Measurements from ENCODE around the gene LIM2.

DNA sequence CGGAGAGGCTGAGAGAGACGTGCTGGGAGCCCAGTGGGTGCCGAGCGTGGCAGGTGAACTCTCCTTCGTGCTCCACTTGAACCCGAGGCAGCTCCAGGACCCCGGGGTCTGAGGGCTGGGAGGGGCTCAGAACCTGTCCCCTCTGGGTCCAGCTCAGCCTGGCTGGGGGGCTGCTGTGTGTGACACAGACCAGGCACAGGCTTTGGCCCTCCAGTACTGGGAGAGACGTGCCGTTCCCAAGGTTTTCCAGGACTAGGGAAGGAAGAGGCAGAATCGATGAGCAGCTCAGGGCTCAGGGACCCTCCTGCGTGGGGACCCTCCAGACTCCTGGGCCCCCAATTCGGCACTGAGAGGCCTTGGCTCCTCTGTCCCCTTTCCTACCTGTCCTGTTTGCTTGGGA lies 27.4 kb upstream of the LIM2 start:
- TF ChIP-seq ZNF274 (IDR thresholded peaks at IDR 0.05; ENCODE audit: borderline replicate concordance, extremely low read depth, low read length) = no peak
- no peak for TF ChIP-seq SP4 (IDR thresholded peaks at IDR 0.05; ENCODE audit: low read length)
- TF ChIP-seq RXRA (IDR thresholded peaks at IDR 0.05; ENCODE audit: insufficient read depth, low read depth, low read length) = no peak
- no peak for TF ChIP-seq SRF (IDR thresholded peaks at IDR 0.05; ENCODE audit: low read depth, low read length)
- TF ChIP-seq BACH1 (IDR thresholded peaks at IDR 0.05; ENCODE audit: low read length) = no peak
- TF ChIP-seq KDM5A (IDR thresholded peaks at IDR 0.05; ENCODE audit: low read length) = no peak
- no peak for TF ChIP-seq POLR2AphosphoS5 (IDR thresholded peaks at IDR 0.05; ENCODE audit: low read depth, low read length)
- TF ChIP-seq, protein P1, sequence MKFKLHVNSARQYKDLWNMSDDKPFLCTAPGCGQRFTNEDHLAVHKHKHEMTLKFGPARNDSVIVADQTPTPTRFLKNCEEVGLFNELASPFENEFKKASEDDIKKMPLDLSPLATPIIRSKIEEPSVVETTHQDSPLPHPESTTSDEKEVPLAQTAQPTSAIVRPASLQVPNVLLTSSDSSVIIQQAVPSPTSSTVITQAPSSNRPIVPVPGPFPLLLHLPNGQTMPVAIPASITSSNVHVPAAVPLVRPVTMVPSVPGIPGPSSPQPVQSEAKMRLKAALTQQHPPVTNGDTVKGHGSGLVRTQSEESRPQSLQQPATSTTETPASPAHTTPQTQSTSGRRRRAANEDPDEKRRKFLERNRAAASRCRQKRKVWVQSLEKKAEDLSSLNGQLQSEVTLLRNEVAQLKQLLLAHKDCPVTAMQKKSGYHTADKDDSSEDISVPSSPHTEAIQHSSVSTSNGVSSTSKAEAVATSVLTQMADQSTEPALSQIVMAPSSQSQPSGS (IDR thresholded peaks at IDR 0.05; ENCODE audit: low read length) = no peak
- no peak for TF ChIP-seq RBBP5 (IDR thresholded peaks at IDR 0.05; ENCODE audit: borderline replicate concordance, low read depth, low read length)
- TF ChIP-seq, protein P2, sequence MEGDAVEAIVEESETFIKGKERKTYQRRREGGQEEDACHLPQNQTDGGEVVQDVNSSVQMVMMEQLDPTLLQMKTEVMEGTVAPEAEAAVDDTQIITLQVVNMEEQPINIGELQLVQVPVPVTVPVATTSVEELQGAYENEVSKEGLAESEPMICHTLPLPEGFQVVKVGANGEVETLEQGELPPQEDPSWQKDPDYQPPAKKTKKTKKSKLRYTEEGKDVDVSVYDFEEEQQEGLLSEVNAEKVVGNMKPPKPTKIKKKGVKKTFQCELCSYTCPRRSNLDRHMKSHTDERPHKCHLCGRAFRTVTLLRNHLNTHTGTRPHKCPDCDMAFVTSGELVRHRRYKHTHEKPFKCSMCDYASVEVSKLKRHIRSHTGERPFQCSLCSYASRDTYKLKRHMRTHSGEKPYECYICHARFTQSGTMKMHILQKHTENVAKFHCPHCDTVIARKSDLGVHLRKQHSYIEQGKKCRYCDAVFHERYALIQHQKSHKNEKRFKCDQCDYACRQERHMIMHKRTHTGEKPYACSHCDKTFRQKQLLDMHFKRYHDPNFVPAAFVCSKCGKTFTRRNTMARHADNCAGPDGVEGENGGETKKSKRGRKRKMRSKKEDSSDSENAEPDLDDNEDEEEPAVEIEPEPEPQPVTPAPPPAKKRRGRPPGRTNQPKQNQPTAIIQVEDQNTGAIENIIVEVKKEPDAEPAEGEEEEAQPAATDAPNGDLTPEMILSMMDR (IDR thresholded peaks at IDR 0.05; ENCODE audit: control extremely low read depth in 1 of 3, insufficient read depth in 1 of 3, low read depth in 1 of 3, low read length in 3 of 3) = no peak
- TF ChIP-seq FOSL1 (IDR thresholded peaks at IDR 0.05; ENCODE audit: insufficient read depth, low read depth, low read length) = no peak
- TF ChIP-seq SP1 (IDR thresholded peaks at IDR 0.05; ENCODE audit: low read depth, low read length) = no peak

All from H1 (cell line).